ENCODE measurements around the gene PNPLA7. TPM values are rescaled to one million over a fixed set of nuclear protein-coding genes. Genes with fewer than 3 reads are reported as not detected.

PNPLA7 gene
- total and polyA plus RNA-seq, 4 donors = 0.75 to 6.5 (median 2.1) TPM

GRCh38 chr9:137494104-137494544, 56.1 kb downstream of the PNPLA7 start:
- no peak overlapping the region for H3K9ac ChIP-seq (ENCODE audit: low read depth in 1 of 2, low read length in 2 of 2)
- 77% methylated on average over 13 of the region's 13 CpGs for WGBS

More at GRCh38 chr9:137494104-137494544, 56.1 kb downstream of the PNPLA7 start:
- Histone ChIP-seq H3K27ac (ENCODE audit: low read depth in 1 of 2, low read length in 2 of 2) (no peak overlapping the region), H3K36me3 (ENCODE audit: control insufficient read depth in 4 of 4, insufficient read depth in 3 of 4, low read depth in 1 of 4, low read length in 3 of 4) (peaks cover 0 to 19% (median 5%) of the 10 kb centered on the region in 4 donors), H3K9me3 (ENCODE audit: control insufficient read depth in 4 of 4, low read length in 3 of 4) (no peaks in the 10 kb centered on the region), H3K27me3 (ENCODE audit: control insufficient read depth in 4 of 4, insufficient read depth in 4 of 4, low read length in 3 of 4) (no peaks in the 10 kb centered on the region), H3K4me3 (ENCODE audit: low read depth in 1 of 3, low read length in 3 of 3) (no peak overlapping the region), H3K4me1 (ENCODE audit: control insufficient read depth in 4 of 4, insufficient read depth in 4 of 4, low read length in 3 of 4) (no peaks in the 10 kb centered on the region)
- no peak for DNase-seq (ENCODE audit: low spot score)
- no peak for TF ChIP-seq NR2F2 (IDR thresholded peaks at IDR 0.05)
- TF ChIP-seq GABPA (IDR thresholded peaks at IDR 0.05 in 1 of 2, conservative IDR thresholded peaks at IDR 0.05 in 1 of 2) = no peak
- no peak for TF ChIP-seq CTCF (IDR thresholded peaks at IDR 0.05; ENCODE audit: low read depth, low read length, missing input control)
- no peak for TF ChIP-seq YY1 (IDR thresholded peaks at IDR 0.05)
- TF ChIP-seq JUND (IDR thresholded peaks at IDR 0.05) = no peak
- no peak for TF ChIP-seq TAF1 (conservative IDR thresholded peaks at IDR 0.05)
- TF ChIP-seq ZBTB33 (IDR thresholded peaks at IDR 0.05) = no peak
- TF ChIP-seq, protein P1, sequence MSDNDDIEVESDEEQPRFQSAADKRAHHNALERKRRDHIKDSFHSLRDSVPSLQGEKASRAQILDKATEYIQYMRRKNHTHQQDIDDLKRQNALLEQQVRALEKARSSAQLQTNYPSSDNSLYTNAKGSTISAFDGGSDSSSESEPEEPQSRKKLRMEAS (IDR thresholded peaks at IDR 0.05) = no peak
- no peak for TF ChIP-seq FOXA2 (IDR thresholded peaks at IDR 0.05)
- no peak for TF ChIP-seq RAD21 (IDR thresholded peaks at IDR 0.05)
- no peak for TF ChIP-seq FOXA1 (IDR thresholded peaks at IDR 0.05)
- TF ChIP-seq HNF4G (IDR thresholded peaks at IDR 0.05) = no peak
- TF ChIP-seq REST (IDR thresholded peaks at IDR 0.05) = no peak
- TF ChIP-seq RXRA (IDR thresholded peaks at IDR 0.05) = no peak
- TF ChIP-seq HNF4A (conservative IDR thresholded peaks at IDR 0.05) = no peak
- no peak for TF ChIP-seq SP1 (IDR thresholded peaks at IDR 0.05)
